Stimulated activated CD4-positive, alpha-beta T cell treated with anti-CD3 and anti-CD28 coated beads, Interleukin-4, amount 100 ng/mL, for 4 hours (primary cell): ENCODE data around the gene ANKHD1.
"Not testable (repeated sequence)": the region's sequence is repeated elsewhere in the genome, so short reads cannot be mapped to it uniquely, and the experiment has no call there.

ENCODE experiments used
- DNase-seq, 2 experiments: peaks; one replicate each; pipeline ENCODE4 v3.0.0-alpha.2; 2020

The ANKHD1 gene

GRCh38 chr5:140381351-140381750, 20.3 kb upstream of the ANKHD1 start:
- no peak for DNase-seq

GRCh38 chr5:140381972-140382371, 19.7 kb upstream of the ANKHD1 start:
- no peak for DNase-seq

- DNase-seq = no peak
These were observed 18.8 kb upstream of the ANKHD1 start for GRCh38 chr5:140382866-140383265.

- no peak for DNase-seq
These were observed 18.3 kb upstream of the ANKHD1 start for GRCh38 chr5:140383300-140383699.

- no peak for DNase-seq
These were observed 13.6 kb upstream of the ANKHD1 start for GRCh38 chr5:140388052-140388451.

- DNase-seq = no peak
These were observed 10.3 kb upstream of the ANKHD1 start for GRCh38 chr5:140391312-140391711.

GRCh38 chr5:140391732-140392131, 9.9 kb upstream of the ANKHD1 start:
- DNase-seq = no peak

- no peak for DNase-seq
These were observed 7.9 kb upstream of the ANKHD1 start for GRCh38 chr5:140393738-140394137.

GRCh38 chr5:140398379-140398811, 3.2 kb upstream of the ANKHD1 start:
- DNase-seq = no peak

- peak in 1 of 2 experiments; percentile 31 for DNase-seq
These were observed 1.5 kb upstream of the ANKHD1 start for GRCh38 chr5:140399979-140400729.

- peak; percentile 77 to 86 for DNase-seq
These were observed 787 bp upstream of the ANKHD1 start for GRCh38 chr5:140400730-140401361.

GRCh38 chr5:140402258-140403074, 833 bp downstream of the ANKHD1 start:
- peak; percentile 49 to 65 for DNase-seq

- no peak for DNase-seq
These were observed 2.0 kb downstream of the ANKHD1 start for GRCh38 chr5:140403613-140404012.

GRCh38 chr5:140408750-140409241, 7.2 kb downstream of the ANKHD1 start:
- DNase-seq = no peak

- no peak for DNase-seq
These were observed 11.6 kb downstream of the ANKHD1 start for GRCh38 chr5:140413230-140413629.

GRCh38 chr5:140417235-140417634, 15.6 kb downstream of the ANKHD1 start:
- DNase-seq = no peak

- DNase-seq = no peak
These were observed 17.4 kb downstream of the ANKHD1 start for GRCh38 chr5:140418862-140419520.

- no peak for DNase-seq
These were observed 18.6 kb downstream of the ANKHD1 start for GRCh38 chr5:140420226-140420570.

GRCh38 chr5:140420665-140421361, 19.2 kb downstream of the ANKHD1 start:
- no peak for DNase-seq

GRCh38 chr5:140421375-140421774, 19.7 kb downstream of the ANKHD1 start:
- DNase-seq = not testable (repeated sequence)

- DNase-seq = no peak
These were observed 22.0 kb downstream of the ANKHD1 start for GRCh38 chr5:140423609-140424008.

GRCh38 chr5:140424135-140424534, 22.5 kb downstream of the ANKHD1 start:
- DNase-seq = no peak
